ENCODE measurements around the gene KDM4F. TPM values are rescaled to one million over a fixed set of nuclear protein-coding genes. Genes with fewer than 3 reads are reported as not detected.

The KDM4F gene
- total and polyA plus RNA-seq, 9 donors = not detected

GRCh38 chr11:95092549-95093324 is 43.5 kb downstream of the KDM4F start:
- TF ChIP-seq, protein P1, sequence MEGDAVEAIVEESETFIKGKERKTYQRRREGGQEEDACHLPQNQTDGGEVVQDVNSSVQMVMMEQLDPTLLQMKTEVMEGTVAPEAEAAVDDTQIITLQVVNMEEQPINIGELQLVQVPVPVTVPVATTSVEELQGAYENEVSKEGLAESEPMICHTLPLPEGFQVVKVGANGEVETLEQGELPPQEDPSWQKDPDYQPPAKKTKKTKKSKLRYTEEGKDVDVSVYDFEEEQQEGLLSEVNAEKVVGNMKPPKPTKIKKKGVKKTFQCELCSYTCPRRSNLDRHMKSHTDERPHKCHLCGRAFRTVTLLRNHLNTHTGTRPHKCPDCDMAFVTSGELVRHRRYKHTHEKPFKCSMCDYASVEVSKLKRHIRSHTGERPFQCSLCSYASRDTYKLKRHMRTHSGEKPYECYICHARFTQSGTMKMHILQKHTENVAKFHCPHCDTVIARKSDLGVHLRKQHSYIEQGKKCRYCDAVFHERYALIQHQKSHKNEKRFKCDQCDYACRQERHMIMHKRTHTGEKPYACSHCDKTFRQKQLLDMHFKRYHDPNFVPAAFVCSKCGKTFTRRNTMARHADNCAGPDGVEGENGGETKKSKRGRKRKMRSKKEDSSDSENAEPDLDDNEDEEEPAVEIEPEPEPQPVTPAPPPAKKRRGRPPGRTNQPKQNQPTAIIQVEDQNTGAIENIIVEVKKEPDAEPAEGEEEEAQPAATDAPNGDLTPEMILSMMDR (IDR thresholded peaks at IDR 0.05) = no peak
- TF ChIP-seq POLR2A (IDR thresholded peaks at IDR 0.05) (no peak), EP300 (IDR thresholded peaks at IDR 0.05) (no peak)
- intact Hi-C loops (cut with DNase I) = loop anchor here in 2 of 4 donors (10.0 kb wide), 1 partner anchor 52 kb away; no protein-coding TSS in a partner anchor
- WGBS, 3 donors = 57 to 58% (median 57%) methylated on average over 5 of the region's 5 CpGs
- H3K4me3 ChIP-seq = no peak overlapping the region
- no peak overlapping the region for H3K27ac ChIP-seq
- no peak for DNase-seq
- no peaks in the 10 kb centered on the region for H3K9me3 ChIP-seq
- H3K4me1 ChIP-seq (ENCODE audit: insufficient read depth) = peaks cover 4% of the 10 kb centered on the region
- H3K27me3 ChIP-seq = no peaks in the 10 kb centered on the region
- H3K36me3 ChIP-seq = no peaks in the 10 kb centered on the region

- H3K9me3 ChIP-seq = no peaks in the 10 kb centered on the region
- TF ChIP-seq, protein P1 (IDR thresholded peaks at IDR 0.05) = no peak
- TF ChIP-seq POLR2A (IDR thresholded peaks at IDR 0.05) = no peak
- no peaks in the 10 kb centered on the region for H3K36me3 ChIP-seq
- H3K27me3 ChIP-seq = no peaks in the 10 kb centered on the region
- no peak for DNase-seq
- peaks cover 4% of the 10 kb centered on the region for H3K4me1 ChIP-seq (ENCODE audit: insufficient read depth)
- WGBS, 3 donors = 94 to 98% (median 97%) methylated on average over 3 of the region's 3 CpGs
- intact Hi-C loops (cut with DNase I) = loop anchor here in 2 of 4 donors (10.0 kb wide), 1 partner anchor 51 kb away; no protein-coding TSS in a partner anchor
- H3K4me3 ChIP-seq = no peak overlapping the region
- H3K27ac ChIP-seq = no peak overlapping the region
These were observed 44.3 kb downstream of the KDM4F start for GRCh38 chr11:95093548-95093947.

DNA sequence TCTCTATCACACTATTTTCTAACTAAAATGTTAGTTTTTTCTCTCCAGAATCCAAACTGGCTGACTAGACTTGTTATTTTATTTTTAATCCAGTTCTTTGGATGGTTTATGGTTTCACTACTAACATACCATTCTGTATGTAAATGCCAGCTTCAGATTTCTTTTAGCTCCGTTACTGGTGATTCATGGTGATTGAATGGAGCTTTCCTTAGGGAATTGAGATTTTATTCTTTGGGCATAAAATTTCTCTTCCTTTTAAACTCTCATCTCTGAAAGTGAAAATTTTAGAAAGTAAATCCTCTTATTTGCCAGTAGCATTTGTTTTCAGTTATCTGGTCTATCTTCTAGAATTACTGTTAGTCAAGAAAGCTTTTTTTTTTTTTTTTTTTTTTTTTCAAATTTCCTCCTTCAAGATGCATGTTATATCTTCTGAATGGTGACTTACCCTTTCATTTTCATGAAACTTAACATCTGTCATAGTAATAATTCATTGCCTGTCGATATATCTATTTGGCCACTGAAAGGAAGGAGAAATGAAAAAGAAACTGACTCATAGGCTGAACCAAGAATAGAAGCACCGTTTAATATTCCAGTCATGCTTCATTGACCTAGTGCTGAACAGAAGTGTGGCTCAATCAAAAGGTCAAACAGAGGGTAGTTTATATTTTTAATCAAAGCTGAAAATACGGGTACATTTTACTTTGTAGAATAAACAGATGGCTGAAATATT is 46.8 kb downstream of the KDM4F start:
- TF ChIP-seq, protein P1 (IDR thresholded peaks at IDR 0.05) = no peak
- TF ChIP-seq EP300 (IDR thresholded peaks at IDR 0.05) (no peak), POLR2A (IDR thresholded peaks at IDR 0.05) (no peak)
- H3K9me3 ChIP-seq = no peaks in the 10 kb centered on the region
- H3K27me3 ChIP-seq = no peaks in the 10 kb centered on the region
- H3K4me3 ChIP-seq = no peak overlapping the region
- H3K4me1 ChIP-seq (ENCODE audit: insufficient read depth) = peaks cover 3% of the 10 kb centered on the region
- H3K36me3 ChIP-seq = no peaks in the 10 kb centered on the region
- WGBS, 3 donors = 52 to 60% (median 55%) methylated on average over 4 of the region's 4 CpGs
- no peak overlapping the region for H3K27ac ChIP-seq
- intact Hi-C loops (cut with DNase I) = loop anchor here in 2 of 4 donors (10.0 kb wide), 1 partner anchor 49 kb away; no protein-coding TSS in a partner anchor
- no peak for DNase-seq

GRCh38 chr11:95097209-95097608 is 48.0 kb downstream of the KDM4F start:
- no peaks in the 10 kb centered on the region for H3K9me3 ChIP-seq
- TF ChIP-seq POLR2A (IDR thresholded peaks at IDR 0.05) (no peak), EP300 (IDR thresholded peaks at IDR 0.05) (no peak)
- TF ChIP-seq, protein P1 (IDR thresholded peaks at IDR 0.05) = no peak
- H3K4me1 ChIP-seq (ENCODE audit: insufficient read depth) = peaks cover 4% of the 10 kb centered on the region

More at GRCh38 chr11:95097209-95097608, 48.0 kb downstream of the KDM4F start:
- H3K36me3 ChIP-seq = no peaks in the 10 kb centered on the region
- WGBS, 3 donors = 73 to 80% (median 78%) methylated on average over 3 of the region's 3 CpGs
- no peak for DNase-seq
- H3K4me3 ChIP-seq = no peak overlapping the region
- intact Hi-C loops (cut with DNase I) = loop anchor here in 2 of 4 donors (10.0 kb wide), 1 partner anchor 48 kb away; no protein-coding TSS in a partner anchor
- no peak overlapping the region for H3K27ac ChIP-seq
- no peaks in the 10 kb centered on the region for H3K27me3 ChIP-seq
